Panc1 (cell line): ENCODE measurements around the gene BTBD18. TPM values are rescaled to one million over a fixed set of nuclear protein-coding genes. Genes with fewer than 3 reads are reported as not detected.

Experiments used
- ATAC-seq: fragments of 200-7000 bp; cut with Tn5 transposase; 2 replicates; pipeline ENCODE4 v1.9.1; 2020; ENCODE audit warnings: mild to moderate bottlenecking, moderate library complexity
- BruUV-seq: library from RNA; stranded (reverse); fragments of 400-500 nt; replicated peaks from 2 replicates; lab custom pipeline; 2021; lab: Mats Ljungman, UMichigan
- CTCF ChIA-PET: fragments of 300-600 bp; sonication (Branson Sonifier 250); formaldehyde crosslinking; loops from one replicate; lab custom pipeline; 2022; ENCODE audit warnings: antibody characterized with exemption; lab: Charles Lee
- POLR2A ChIA-PET: fragments of 300-600 bp; sonication (Branson Sonifier 250); formaldehyde crosslinking; loops from one replicate; lab custom pipeline; 2022; ENCODE audit warnings: antibody characterized with exemption; lab: Charles Lee
- DNase-seq: peaks from one replicate; pipeline ENCODE4 v3.0.0-alpha.2; 2010; ENCODE audit warnings: low read depth, low spot score
- H3K27ac ChIP-seq: 2 replicates; pipeline ENCODE4 v1.5.1; 2011; ENCODE audit warnings: mild to moderate bottlenecking, low read length, inconsistent platforms
- H3K27me3 ChIP-seq: fragments of 200-500 bp; sonication (Bioruptor generic); 2 replicates; pipeline ENCODE4 v1.6.0; 2014; ENCODE audit warnings: low read length, inconsistent platforms; ENCODE audit not compliant: control insufficient read depth, insufficient read depth
- H3K36me3 ChIP-seq: fragments of 200-500 bp; sonication (Bioruptor generic); 2 replicates; pipeline ENCODE4 v1.5.1; 2014; ENCODE audit warnings: inconsistent platforms, mild to moderate bottlenecking, low read length, moderate library complexity; ENCODE audit not compliant: control insufficient read depth, insufficient read depth
- H3K4me1 ChIP-seq: 2 replicates; pipeline ENCODE4 v1.5.1; 2011; ENCODE audit warnings: inconsistent platforms, mild to moderate bottlenecking, low read length, moderate library complexity; ENCODE audit not compliant: control insufficient read depth, insufficient read depth
- H3K4me3 ChIP-seq, 2 experiments: 2 replicates each; pipeline ENCODE4 v1.5.1; 2011 to 2012; ENCODE audit warnings: low read depth in 2 of 2, low read length in 2 of 2, mild to moderate bottlenecking in 2 of 2, inconsistent platforms in 1 of 2, moderate library complexity in 1 of 2
- H3K9me3 ChIP-seq: fragments of 200-500 bp; sonication (Bioruptor generic); 2 replicates; pipeline ENCODE4 v1.5.1; 2014; ENCODE audit warnings: low read depth, mild to moderate bottlenecking, inconsistent platforms, low read length, moderate library complexity; ENCODE audit not compliant: control insufficient read depth, insufficient read depth
- CTCF ChIP-seq: fragments of 450-650 bp; IDR thresholded peaks from 2 replicates; pipeline ENCODE4 v1.5.1; 2017; ENCODE audit warnings: mild to moderate bottlenecking
- POLR2AphosphoS5 ChIP-seq: IDR thresholded peaks from 2 replicates; pipeline ENCODE4 v1.6.1; 2012; ENCODE audit warnings: mild to moderate bottlenecking, low read depth, low read length, moderate library complexity
- REST ChIP-seq, 2 experiments: IDR thresholded peaks; 2 replicates each; pipeline ENCODE4 v1.6.1; 2011 to 2012; ENCODE audit warnings: low read depth in 2 of 2, control low read depth in 1 of 2, low read length in 1 of 2, mild to moderate bottlenecking in 1 of 2, moderate library complexity in 1 of 2; ENCODE audit not compliant: insufficient read depth in 1 of 2
- SIN3A ChIP-seq: IDR thresholded peaks from 2 replicates; pipeline ENCODE4 v1.6.1; 2012; ENCODE audit warnings: low read depth, mild to moderate bottlenecking, low read length, moderate library complexity, borderline replicate concordance; ENCODE audit not compliant: insufficient read depth
- TCF7L2 ChIP-seq: IDR thresholded peaks from 2 replicates; pipeline ENCODE4 v1.6.1; 2011; ENCODE audit warnings: mild to moderate bottlenecking, low read depth, low read length, inconsistent platforms
- in situ Hi-C: cut with HindIII; loops from 2 replicates; pipeline ENCODE4 v1.10.0; 2016; ENCODE audit warnings: low sequenced_read_pairs, low pct_unique_long_range_greater_than_20kb
- intact Hi-C: fragments of 100-400 bp; cut with micrococcal nuclease; formaldehyde crosslinking; loops from one replicate; pipeline ENCODE4 v1.10.0; 2022; ENCODE audit not compliant: unreplicated experiment
- total RNA-seq: library from RNA; stranded (reverse); gene quantifications from one replicate; pipeline ENCODE4 v1.2.1, GENCODE V29; 2021; ENCODE audit not compliant: unreplicated experiment

The BTBD18 gene
- total RNA-seq, 1 experiment from 2014 or later, result not detected

GRCh38 chr11:57704932-57705331 lies 46.7 kb downstream of the BTBD18 start:
- no peak for DNase-seq
- POLR2A ChIA-PET, result no interaction called here
- Histone ChIP-seq H3K27ac (no peak overlapping the region), H3K4me3 (no peak overlapping the region), H3K9me3 (no peaks in the 10 kb centered on the region), H3K36me3 (peaks cover 7% of the 10 kb centered on the region), H3K4me1 (no peaks in the 10 kb centered on the region), H3K27me3 (no peaks in the 10 kb centered on the region)
- no peak for TF ChIP-seq SIN3A
- no TSS peak for BruUV-seq
- intact Hi-C loops, result no loop called here
- in situ Hi-C loops, result no loop called here
- CTCF ChIA-PET, result no interaction called here
- no peak for ATAC-seq

GRCh38 chr11:57703341-57703740 lies 48.3 kb downstream of the BTBD18 start:
- BruUV-seq, result no TSS peak
- POLR2A ChIA-PET, result interaction anchor here (0.7 kb wide), 1 partner anchor 32 kb away, joined by 4 read pairs; no protein-coding TSS in a partner anchor
- Histone ChIP-seq H3K27me3 (no peaks in the 10 kb centered on the region), H3K4me3 (no peak overlapping the region), H3K9me3 (no peaks in the 10 kb centered on the region), H3K27ac (no peak overlapping the region), H3K4me1 (no peaks in the 10 kb centered on the region), H3K36me3 (peaks cover 16% of the 10 kb centered on the region)
- in situ Hi-C loops, result no loop called here
- CTCF ChIA-PET, result no interaction called here
- DNase-seq (no peak), ATAC-seq (no peak)
- TF ChIP-seq CTCF, result no peak
- TF ChIP-seq REST (IDR thresholded peaks at IDR 0.05; ENCODE audit: insufficient read depth in 1 of 2, low read depth in 2 of 2, low read length in 1 of 2), result no peak
- no peak for TF ChIP-seq SIN3A
- TF ChIP-seq POLR2AphosphoS5, result no peak
- no peak for TF ChIP-seq TCF7L2
- intact Hi-C loops, result no loop called here

- H3K4me3 ChIP-seq, result no peak overlapping the region
- H3K27me3 ChIP-seq, result no peaks in the 10 kb centered on the region
- no peaks in the 10 kb centered on the region for H3K9me3 ChIP-seq
- ATAC-seq (no peak), DNase-seq (no peak)
- in situ Hi-C loops (no loop called here), intact Hi-C loops (no loop called here)
- ChIA-PET POLR2A (no interaction called here), CTCF (no interaction called here)
- peaks cover 22% of the 10 kb centered on the region for H3K36me3 ChIP-seq
- no peak overlapping the region for H3K27ac ChIP-seq
- no peaks in the 10 kb centered on the region for H3K4me1 ChIP-seq
- no peak for TF ChIP-seq CTCF
- TF ChIP-seq REST (IDR thresholded peaks at IDR 0.05; ENCODE audit: insufficient read depth in 1 of 2, low read depth in 2 of 2, low read length in 1 of 2), result no peak
- TF ChIP-seq TCF7L2, result no peak
- no peak for TF ChIP-seq SIN3A
- TF ChIP-seq POLR2AphosphoS5, result no peak
- BruUV-seq, result no TSS peak
Observed at GRCh38 chr11:57700425-57700824, 51.2 kb downstream of the BTBD18 start.
